IMR-90 (cell line): ENCODE data around the gene PRSS21. TPM values are rescaled to one million over a fixed set of nuclear protein-coding genes. Genes with fewer than 3 reads are reported as not detected.

ENCODE experiments used
- ATAC-seq: fragments of 200-7000 bp; cut with Tn5 transposase; 2 replicates; pipeline ENCODE4 v1.9.1; 2020; ENCODE audit warnings: low read depth, mild to moderate bottlenecking, moderate library complexity
- BruUV-seq: library from RNA; stranded (reverse); fragments of 400-500 nt; replicated peaks from 2 replicates; lab custom pipeline; 2021; lab: Mats Ljungman, UMichigan
- CTCF ChIA-PET: fragments of 300-600 bp; formaldehyde crosslinking; extraction: SDS; loops from one replicate; lab custom pipeline; 2021; ENCODE audit warnings: antibody characterized with exemption; lab: Yijun Ruan, JAX
- POLR2A ChIA-PET: fragments of 300-600 bp; sonication (Branson Sonifier 250); formaldehyde crosslinking; loops from one replicate; lab custom pipeline; 2022; ENCODE audit warnings: antibody characterized with exemption; ENCODE audit not compliant: unreplicated experiment; lab: Charles Lee
- DNase-seq: peaks from one replicate; pipeline ENCODE4 v3.0.0; 2013
- H2AFZ ChIP-seq: replicated peaks from 2 replicates; pipeline ENCODE3; 2013; ENCODE audit warnings: low read length, mild to moderate bottlenecking; ENCODE audit not compliant: poor library complexity
- H2AK5ac ChIP-seq: 2 replicates; pipeline ENCODE4 v1.6.1; 2013; ENCODE audit warnings: low read depth, low read length, inconsistent platforms
- H2AK9ac ChIP-seq: replicated peaks from 2 replicates; pipeline ENCODE3; 2013; ENCODE audit warnings: mild to moderate bottlenecking, low read depth, low read length, moderate library complexity; ENCODE audit not compliant: poor library complexity
- H2BK120ac ChIP-seq: 2 replicates; pipeline ENCODE4 v1.6.1; 2013; ENCODE audit warnings: low read depth, low read length, inconsistent platforms
- H2BK15ac ChIP-seq: 3 replicates; pipeline ENCODE4 v1.6.1; 2013; ENCODE audit warnings: low read depth, low read length, inconsistent platforms
- H2BK20ac ChIP-seq: 2 replicates; pipeline ENCODE4 v1.6.1; 2013; ENCODE audit warnings: low read depth, mild to moderate bottlenecking, inconsistent platforms, low read length, moderate library complexity
- H2BK5ac ChIP-seq: 2 replicates; pipeline ENCODE4 v1.6.1; 2013; ENCODE audit warnings: mild to moderate bottlenecking, low read depth, low read length, inconsistent platforms; ENCODE audit not compliant: poor library complexity, severe bottlenecking
- H3K14ac ChIP-seq: replicated peaks from 2 replicates; pipeline ENCODE4 v1.6.1; 2013; ENCODE audit warnings: low read depth, low read length, inconsistent platforms
- H3K18ac ChIP-seq: 2 replicates; pipeline ENCODE4 v1.6.1; 2013; ENCODE audit warnings: low read depth, low read length, control low read depth
- H3K23ac ChIP-seq: 2 replicates; pipeline ENCODE4 v1.6.1; 2013; ENCODE audit warnings: low read depth, low read length, inconsistent platforms
- H3K27ac ChIP-seq: 2 replicates; pipeline ENCODE4 v1.5.1; 2013; ENCODE audit warnings: mild to moderate bottlenecking, control low read depth, low read length; ENCODE audit not compliant: insufficient read depth
- H3K27me3 ChIP-seq: 2 replicates; pipeline ENCODE4 v1.6.1; 2013; ENCODE audit warnings: low read length; ENCODE audit not compliant: control insufficient read depth, insufficient read depth
- H3K36me3 ChIP-seq: 2 replicates; pipeline ENCODE4 v1.6.1; 2013; ENCODE audit warnings: low read length, mixed read lengths; ENCODE audit not compliant: control insufficient read depth, insufficient read depth
- H3K4ac ChIP-seq: 2 replicates; pipeline ENCODE4 v1.6.1; 2013; ENCODE audit warnings: low read depth, low read length, inconsistent platforms
- H3K4me1 ChIP-seq: 2 replicates; pipeline ENCODE4 v1.6.1; 2013; ENCODE audit warnings: low read length, mixed read lengths; ENCODE audit not compliant: control insufficient read depth, insufficient read depth
- H3K4me2 ChIP-seq: 2 replicates; pipeline ENCODE4 v1.6.1; 2013; ENCODE audit warnings: low read depth, mild to moderate bottlenecking, control low read depth, low read length, moderate library complexity
- H3K4me3 ChIP-seq: 2 replicates; pipeline ENCODE4 v1.5.1; 2013; ENCODE audit warnings: low read depth, mild to moderate bottlenecking, control low read depth, low read length, moderate library complexity; ENCODE audit not compliant: insufficient read depth
- H3K56ac ChIP-seq: 2 replicates; pipeline ENCODE4 v1.6.1; 2013; ENCODE audit warnings: low read length, inconsistent platforms; ENCODE audit not compliant: insufficient read depth; ENCODE audit errors: extremely low read depth
- H3K79me1 ChIP-seq, 2 experiments: 2 replicates each; pipeline ENCODE4 v1.6.1; 2013; ENCODE audit warnings: low read length in 2 of 2, inconsistent platforms in 1 of 2, low read depth in 1 of 2
- H3K9ac ChIP-seq: 2 replicates; pipeline ENCODE4 v1.6.1; 2013; ENCODE audit warnings: low read depth, low read length, control low read depth
- H3K9me1 ChIP-seq: 2 replicates; pipeline ENCODE4 v1.6.1; 2013; ENCODE audit warnings: low read length, inconsistent platforms; ENCODE audit not compliant: insufficient read depth
- H3K9me3 ChIP-seq: 2 replicates; pipeline ENCODE4 v1.6.1; 2013; ENCODE audit warnings: low read length; ENCODE audit not compliant: control insufficient read depth, insufficient read depth
- H4K20me1 ChIP-seq: 2 replicates; pipeline ENCODE4 v1.6.1; 2013; ENCODE audit warnings: low read length, inconsistent platforms; ENCODE audit not compliant: insufficient read depth
- H4K5ac ChIP-seq: 2 replicates; pipeline ENCODE4 v1.6.1; 2013; ENCODE audit warnings: mild to moderate bottlenecking, low read depth, low read length, control low read depth
- H4K8ac ChIP-seq, 2 experiments: 2 replicates each; pipeline ENCODE4 v1.6.1; 2013; ENCODE audit warnings: low read depth in 2 of 2, low read length in 2 of 2, control low read depth in 1 of 2, inconsistent platforms in 1 of 2
- H4K91ac ChIP-seq: 2 replicates; pipeline ENCODE4 v1.6.1; 2013; ENCODE audit warnings: low read depth, low read length, inconsistent platforms; ENCODE audit not compliant: insufficient read depth
- FOS ChIP-seq: fragments of 150-350 bp; IDR thresholded peaks from 2 replicates; pipeline ENCODE4 v1.6.1; 2016; ENCODE audit warnings: low read depth, low read length
- MXI1 ChIP-seq: IDR thresholded peaks from 2 replicates; pipeline ENCODE4 v1.6.1; 2012; ENCODE audit warnings: low read depth, mild to moderate bottlenecking, low read length, moderate library complexity, borderline replicate concordance
- POLR2A ChIP-seq: IDR thresholded peaks from 2 replicates; pipeline ENCODE4 v1.6.1; 2012; ENCODE audit warnings: mild to moderate bottlenecking, low read depth, low read length
- WGBS, 2 experiments: methylation state at CpG; one replicate each; pipeline versions ENCODE4 v1.1.5 to v1.1.7; 2013; ENCODE audit warnings: missing lambda C conversion rate in 2 of 2; ENCODE audit not compliant: insufficient read length in 1 of 2; ENCODE audit errors: extremely low coverage in 2 of 2; 5-methylcytosine and 5-hydroxymethylcytosine counted together
- dilution Hi-C: fragments of 300-500 bp; cut with HindIII; formaldehyde crosslinking; loops from one replicate; pipeline ENCODE4 v1.14.3; 2018; ENCODE audit warnings: low sequenced_read_pairs; ENCODE audit not compliant: unreplicated experiment
- in situ Hi-C: fragments of 300-500 bp; cut with MboI; formaldehyde crosslinking; loops from 3 replicates; pipeline ENCODE4 v1.14.3; 2019; ENCODE audit warnings: low sequenced_read_pairs, inconsistent platforms, mixed read lengths
- intact Hi-C: fragments of 100-400 bp; cut with micrococcal nuclease; formaldehyde crosslinking; loops from 2 replicates; pipeline ENCODE4 v1.10.0; 2022
- polyA plus RNA-seq, 3 experiments: library from polyadenylated mRNA; depleted of rRNA; stranded (reverse); fragments of >200 nt; gene quantifications; 2 replicates each; pipeline ENCODE4 v1.2.3, GENCODE V29; 2012; ENCODE audit warnings: low replicate concordance in 1 of 3
- total RNA-seq: library from RNA; depleted of rRNA; stranded (reverse); fragments of >200 nt; gene quantifications from 2 replicates; pipeline ENCODE4 v1.2.3, GENCODE V29; 2012

Gene PRSS21
- total and polyA plus RNA-seq, 2 of the 4 experiments (the other 2 are of a cell fraction): 0.21 TPM; not detected in 1

GRCh38 chr16:2768403-2769089, 48.5 kb upstream of the PRSS21 start:
- Histone ChIP-seq H2BK15ac (no peak overlapping the region), H3K4ac (no peak overlapping the region), H3K4me3 (no peak overlapping the region), H2AFZ (no peak overlapping the region), H2BK120ac (no peak overlapping the region), H3K23ac (no peak overlapping the region), H3K27ac (no peak overlapping the region), H2BK20ac (no peak overlapping the region), H2AK9ac (no peak overlapping the region), H4K5ac (no peak overlapping the region), H4K91ac (no peak overlapping the region), H3K18ac (no peak overlapping the region), H3K9me3 (no peaks in the 10 kb centered on the region; the same call in 1 of the 2 replicates), H3K79me1 (peaks cover 32 to 96% of the 10 kb centered on the region in 2 experiments), H3K4me2 (no peak overlapping the region), H2AK5ac (no peak overlapping the region), H2BK5ac (no peak overlapping the region), H3K56ac (no peak overlapping the region), H3K4me1 (peaks cover 8% of the 10 kb centered on the region), H4K8ac (no peak overlapping the region), H3K9ac (no peak overlapping the region), H3K14ac (no peak overlapping the region), H3K36me3 (peaks cover 97% of the 10 kb centered on the region), H3K9me1 (peaks cover 5% of the 10 kb centered on the region), H4K20me1 (peaks cover 97% of the 10 kb centered on the region), H3K27me3 (no peaks in the 10 kb centered on the region)
- CTCF ChIA-PET: no interaction called here
- ATAC-seq (no peak), DNase-seq (no peak)
- in situ Hi-C loops (no loop called here), intact Hi-C loops (no loop called here), dilution Hi-C loops (no loop called here)
- no peak for TF ChIP-seq MXI1
- TF ChIP-seq FOS: no peak
- no peak for TF ChIP-seq POLR2A
- POLR2A ChIA-PET: no interaction called here
- WGBS, 2 experiments: 93% methylated on average over 8 of the region's 17 CpGs; no CpG with 5 or more reads in 1 of the 2 experiments
- no TSS peak for BruUV-seq
